GM12875 (cell line): Measurements from ENCODE around the gene SP110.

ENCODE experiments used
- H3K4me3 ChIP-seq: one replicate; pipeline ENCODE4 v1.5.1; 2011; ENCODE audit warnings: low read depth, low read length, control low read depth
- CTCF ChIP-seq: IDR thresholded peaks from 2 replicates; pipeline ENCODE4 v1.5.1; 2011; ENCODE audit warnings: low read depth, mild to moderate bottlenecking, control low read depth, inconsistent platforms, low read length, moderate library complexity, borderline replicate concordance; ENCODE audit not compliant: insufficient read depth

Gene SP110

GRCh38 chr2:230258483-230258882 lies 38.7 kb upstream of the SP110 start:
- H3K4me3 ChIP-seq: no peak overlapping the region
- no peak for TF ChIP-seq CTCF

GRCh38 chr2:230256733-230257332 lies 37.0 kb upstream of the SP110 start:
- no peak overlapping the region for H3K4me3 ChIP-seq
- no peak for TF ChIP-seq CTCF

- H3K4me3 ChIP-seq: no peak overlapping the region
- TF ChIP-seq CTCF: no peak
These were observed 34.5 kb upstream of the SP110 start for GRCh38 chr2:230254152-230254881.

GRCh38 chr2:230250231-230250630 lies 30.4 kb upstream of the SP110 start:
- no peak overlapping the region for H3K4me3 ChIP-seq
- TF ChIP-seq CTCF: no peak

GRCh38 chr2:230246206-230246605 lies 26.4 kb upstream of the SP110 start:
- H3K4me3 ChIP-seq: no peak overlapping the region
- no peak for TF ChIP-seq CTCF

GRCh38 chr2:230244211-230244610 lies 24.4 kb upstream of the SP110 start:
- H3K4me3 ChIP-seq: no peak overlapping the region
- no peak for TF ChIP-seq CTCF

GRCh38 chr2:230234845-230235244 lies 15.1 kb upstream of the SP110 start:
- no peak for TF ChIP-seq CTCF
- H3K4me3 ChIP-seq: no peak overlapping the region
